Activated T-cell treated with anti-CD3 and anti-CD28 coated beads, Interleukin-2, amount 50 U/mL, for 48 hours (primary cell): ENCODE data around the gene MACROD2.

Experiments used
- DNase-seq, 2 experiments: peaks; one replicate each; pipeline ENCODE4 v3.0.0-alpha.2; 2020

MACROD2 gene

DNA sequence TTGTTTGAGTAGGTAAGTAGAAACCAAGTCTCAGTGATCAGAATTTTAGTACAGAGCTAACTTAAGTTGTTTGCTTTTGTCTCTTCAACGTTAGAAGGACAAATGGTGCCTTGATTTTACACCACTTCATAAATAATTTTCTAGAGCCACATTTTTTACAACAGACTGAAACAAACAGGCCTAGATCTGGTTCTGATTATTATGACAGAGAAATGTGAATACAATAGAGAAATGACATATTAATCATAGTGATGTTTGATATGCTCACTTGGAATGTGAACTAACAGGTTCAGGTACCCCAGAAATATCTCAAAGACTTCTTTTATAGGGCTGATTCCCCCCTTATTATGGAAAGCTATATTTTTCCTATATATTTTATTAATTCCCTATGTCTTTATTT, 1817.4 kb downstream of the MACROD2 start:
- no peak for DNase-seq

DNA sequence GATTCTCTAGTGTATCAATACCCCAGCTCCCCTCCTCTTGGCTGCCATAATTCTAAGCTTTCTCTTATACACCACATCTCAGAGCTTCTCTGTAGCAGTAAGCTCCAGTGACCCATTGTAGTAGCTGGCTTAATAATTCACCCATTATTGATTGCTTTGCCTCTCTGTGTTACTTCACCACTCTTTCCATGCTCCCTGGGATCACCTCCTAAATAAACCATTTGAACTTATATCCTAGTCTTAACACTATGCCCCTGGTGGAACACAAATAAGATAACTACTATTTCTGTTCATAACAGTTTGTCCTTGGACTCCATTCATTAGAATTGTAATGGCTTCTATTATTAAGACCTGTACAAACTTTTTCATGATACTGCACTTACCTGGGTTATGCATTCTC, 1819.0 kb downstream of the MACROD2 start:
- no peak for DNase-seq

DNA sequence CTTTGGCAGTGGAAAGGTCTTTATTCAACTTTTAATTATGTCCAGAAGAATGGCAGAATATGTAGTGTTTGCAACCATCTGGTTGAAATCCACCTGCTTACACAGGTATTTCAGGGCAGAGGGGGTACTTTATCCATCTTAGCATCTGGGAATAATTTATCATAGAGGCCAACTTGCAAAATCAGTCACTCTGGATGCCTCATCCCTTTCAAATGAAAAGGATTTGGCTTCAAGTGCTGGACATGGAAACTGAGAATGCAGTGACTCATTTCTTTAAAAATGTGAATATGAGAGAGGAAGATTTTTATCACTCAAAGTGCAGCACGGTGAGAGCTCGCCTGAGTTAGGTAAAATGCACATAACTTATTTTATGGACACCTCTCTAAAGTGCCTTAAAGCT, 1819.6 kb downstream of the MACROD2 start:
- no peak for DNase-seq

DNA sequence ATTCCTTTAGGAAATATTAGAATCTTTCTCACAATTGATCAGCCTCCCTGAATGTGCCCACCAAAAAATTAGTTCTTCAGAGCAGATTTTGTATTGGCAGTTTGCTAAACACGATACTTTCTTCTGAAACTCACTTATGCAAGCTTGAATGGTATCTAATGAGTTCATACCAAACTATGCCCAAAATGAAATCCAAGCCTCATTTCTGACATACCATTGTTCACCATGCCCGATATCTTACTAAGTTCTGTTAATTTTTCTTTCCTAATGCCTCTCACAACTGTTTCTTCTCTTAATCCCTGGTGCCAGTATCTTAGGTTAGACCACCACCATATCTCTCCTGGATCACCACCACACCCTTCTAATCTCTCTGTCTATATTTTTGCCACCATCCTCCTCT, 1822.0 kb downstream of the MACROD2 start:
- DNase-seq, result no peak

DNA sequence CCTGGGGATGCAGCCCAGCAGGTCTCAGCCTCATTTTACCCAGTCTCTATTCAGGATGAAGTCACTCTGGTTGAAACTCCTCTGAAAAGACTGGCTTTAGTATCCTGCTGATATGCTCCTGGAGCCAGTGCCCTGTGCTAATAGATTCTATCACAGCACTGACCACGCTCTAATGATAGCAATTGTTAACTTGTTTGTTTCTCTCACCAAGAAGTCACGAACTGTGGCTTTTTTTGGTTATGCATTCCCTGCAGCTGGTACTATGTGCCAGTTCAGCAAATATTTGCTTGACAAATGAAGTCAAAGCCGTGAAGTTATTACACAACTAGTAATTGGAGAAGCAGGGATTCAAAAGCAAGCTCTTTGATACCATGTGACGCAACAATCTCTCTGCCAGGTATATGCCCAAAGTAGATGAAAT, 1823.3 kb downstream of the MACROD2 start:
- no peak for DNase-seq

DNA sequence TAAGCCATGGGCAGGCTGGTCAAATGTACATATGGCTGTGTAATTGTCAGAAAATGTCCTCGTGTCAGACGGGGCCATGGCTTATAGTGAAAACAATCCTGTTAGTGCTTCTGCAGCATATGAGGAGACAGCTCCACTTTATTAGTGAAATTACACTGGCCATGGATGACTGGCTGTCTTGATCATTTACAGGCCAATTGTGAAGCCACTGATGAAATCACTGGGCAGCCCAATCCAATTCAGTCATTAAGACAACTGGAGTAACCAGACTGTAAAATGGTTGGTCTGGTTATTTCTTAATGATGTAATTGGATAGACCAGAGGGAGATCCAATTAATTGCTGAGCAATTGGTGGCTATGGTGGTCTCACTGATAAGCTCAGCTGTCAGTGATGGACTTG, 1828.4 kb downstream of the MACROD2 start:
- DNase-seq, result no peak

DNA sequence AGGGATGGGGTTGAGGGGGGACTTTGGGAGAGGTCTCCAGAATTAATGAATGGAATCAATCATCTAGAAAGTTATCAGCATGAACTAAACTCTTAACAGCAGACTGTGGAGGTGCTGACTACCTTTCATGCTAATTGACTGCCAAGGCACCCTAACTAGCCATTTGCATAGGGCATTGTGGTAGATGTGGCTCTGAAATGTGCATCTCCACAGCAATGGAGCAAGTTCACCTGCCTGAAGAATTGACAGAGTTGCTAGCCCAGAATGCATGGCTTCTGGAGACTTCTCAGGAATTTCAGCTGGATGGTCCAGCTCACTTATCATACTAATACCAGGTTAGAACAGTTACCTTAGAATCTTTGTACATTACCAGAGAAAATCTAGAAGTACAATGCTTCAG, 1832.3 kb downstream of the MACROD2 start:
- DNase-seq, result no peak

DNA sequence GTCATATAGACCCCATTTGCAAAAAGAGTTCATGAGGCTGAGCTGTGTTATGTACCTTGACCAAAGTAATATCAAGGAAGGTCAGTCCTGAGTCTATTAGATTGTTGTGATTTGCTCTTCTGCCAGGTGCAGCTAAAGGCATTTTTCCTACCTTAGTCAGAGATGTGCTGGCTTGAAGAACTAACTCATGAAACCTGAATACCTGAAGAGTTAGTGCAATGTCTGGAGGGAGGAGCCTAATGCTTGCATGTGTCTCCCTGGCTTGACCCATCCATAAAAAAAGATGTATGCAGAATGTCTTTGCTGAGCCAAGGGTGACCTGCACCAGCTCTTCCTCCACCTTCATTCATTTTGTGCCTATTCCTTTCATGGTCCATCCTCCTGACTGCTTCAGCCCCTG, 1835.9 kb downstream of the MACROD2 start:
- DNase-seq, result no peak

DNA sequence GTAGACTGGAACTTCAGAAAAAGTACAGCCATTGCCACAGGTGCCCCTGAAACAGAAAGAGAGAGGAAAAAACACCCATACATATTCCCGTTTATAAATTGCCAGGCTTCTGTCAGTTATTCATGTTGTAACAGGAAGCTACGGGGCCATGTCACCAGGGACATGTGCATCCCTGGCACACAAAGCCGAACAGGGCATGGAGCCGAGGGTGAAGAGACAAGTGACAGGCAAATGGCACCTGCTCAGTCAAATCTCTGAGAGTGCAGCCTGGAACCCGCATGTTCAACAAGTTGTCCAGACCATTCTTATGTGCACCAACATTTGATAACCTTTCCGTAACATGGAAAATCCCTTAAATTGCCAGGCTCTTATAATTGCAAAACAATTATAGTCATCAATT, 1837.2 kb downstream of the MACROD2 start:
- DNase-seq, result no peak

DNA sequence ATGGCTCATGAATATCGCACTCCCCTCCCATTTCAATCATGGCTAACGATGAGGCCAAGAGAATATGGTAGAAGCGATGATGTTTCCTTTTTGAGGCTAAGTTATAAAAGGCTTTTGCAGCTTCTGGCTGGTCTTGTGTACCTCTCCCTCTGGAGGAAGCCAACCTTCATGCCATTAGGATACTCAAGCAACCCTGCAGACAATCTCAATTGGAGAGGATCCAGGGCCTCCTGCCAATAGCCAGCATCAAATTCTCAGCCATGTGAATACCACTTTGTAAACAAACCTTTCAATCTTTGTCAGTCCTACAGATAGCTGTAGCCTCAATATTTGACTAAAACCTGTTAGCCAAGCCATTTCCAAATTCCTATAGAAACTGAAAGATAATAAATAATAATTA, 1839.5 kb downstream of the MACROD2 start:
- no peak for DNase-seq

DNA sequence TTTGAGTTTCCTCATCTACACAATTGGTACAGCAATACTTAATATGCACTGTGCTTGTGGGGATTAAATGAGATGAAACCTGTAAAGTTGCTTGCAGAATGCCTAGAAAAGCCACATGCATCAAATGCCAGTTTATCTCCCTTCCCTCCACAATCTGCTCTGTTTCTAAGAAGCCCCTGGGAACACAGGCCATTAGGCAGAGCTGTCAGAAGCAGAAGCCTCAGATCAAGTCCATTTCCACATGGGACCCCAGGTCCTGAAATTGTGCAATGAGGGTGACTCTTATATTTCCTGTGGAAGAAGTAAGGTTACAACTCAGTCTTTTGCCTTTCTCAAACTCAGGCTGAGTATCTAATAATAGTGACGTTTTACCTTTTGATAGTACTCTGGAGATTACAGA, 1840.5 kb downstream of the MACROD2 start:
- no peak for DNase-seq

DNA sequence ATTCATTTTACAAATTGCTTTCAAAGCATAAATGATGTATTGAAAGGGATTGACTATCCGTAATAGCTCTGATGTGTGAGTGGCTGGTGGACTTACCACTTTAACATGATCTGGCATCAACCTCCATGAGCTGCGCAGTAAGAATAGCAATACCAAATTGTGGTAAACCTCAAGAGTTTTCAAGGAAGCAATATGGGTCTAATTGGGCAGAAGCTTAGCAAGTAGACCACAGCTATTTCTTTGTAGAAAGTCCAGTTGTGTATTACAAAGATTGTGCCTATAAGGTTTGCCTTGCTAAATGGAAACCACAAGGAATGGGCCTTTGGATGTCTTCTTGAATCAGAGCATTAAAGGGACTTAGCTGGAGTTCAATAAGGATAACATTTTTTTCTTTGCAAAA, 1841.3 kb downstream of the MACROD2 start:
- no peak for DNase-seq

DNA sequence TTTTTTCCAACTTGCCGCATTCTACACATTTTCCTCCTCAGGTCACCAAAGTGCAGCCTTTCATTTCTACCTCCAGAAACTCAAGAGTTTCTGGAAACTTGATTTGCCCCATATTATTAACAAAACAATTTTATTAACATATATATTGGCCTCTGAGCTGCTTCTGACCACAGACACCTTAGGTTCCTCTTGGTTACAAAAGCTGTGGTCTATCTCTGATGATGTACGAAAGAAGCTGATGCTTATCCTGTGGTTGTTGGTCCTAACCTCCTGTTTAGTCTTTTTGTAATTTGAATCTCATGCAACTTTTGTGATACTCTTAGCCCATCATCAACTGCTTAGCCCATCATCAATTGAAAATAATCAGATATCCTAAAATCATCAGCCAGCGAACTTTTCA, 1842.2 kb downstream of the MACROD2 start:
- DNase-seq, result no peak

DNA sequence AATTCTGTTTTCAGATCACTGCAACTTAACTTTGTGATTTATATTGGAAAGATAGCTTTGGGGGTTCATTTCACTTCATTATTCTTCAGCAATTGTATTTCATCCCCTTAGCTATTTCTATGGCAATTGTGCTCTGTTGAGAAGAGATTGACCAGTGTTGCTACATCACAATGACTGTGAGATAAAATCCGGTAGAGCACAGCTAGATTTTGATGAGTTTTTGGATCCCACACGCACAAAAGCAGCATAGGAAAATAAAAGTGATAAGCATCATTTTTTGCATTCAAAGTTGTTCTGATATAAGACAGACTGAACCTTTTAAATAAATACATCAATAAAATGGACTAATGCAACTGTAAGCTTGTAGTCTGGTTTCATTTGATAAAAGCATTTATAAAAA, 1843.2 kb downstream of the MACROD2 start:
- no peak for DNase-seq

DNA sequence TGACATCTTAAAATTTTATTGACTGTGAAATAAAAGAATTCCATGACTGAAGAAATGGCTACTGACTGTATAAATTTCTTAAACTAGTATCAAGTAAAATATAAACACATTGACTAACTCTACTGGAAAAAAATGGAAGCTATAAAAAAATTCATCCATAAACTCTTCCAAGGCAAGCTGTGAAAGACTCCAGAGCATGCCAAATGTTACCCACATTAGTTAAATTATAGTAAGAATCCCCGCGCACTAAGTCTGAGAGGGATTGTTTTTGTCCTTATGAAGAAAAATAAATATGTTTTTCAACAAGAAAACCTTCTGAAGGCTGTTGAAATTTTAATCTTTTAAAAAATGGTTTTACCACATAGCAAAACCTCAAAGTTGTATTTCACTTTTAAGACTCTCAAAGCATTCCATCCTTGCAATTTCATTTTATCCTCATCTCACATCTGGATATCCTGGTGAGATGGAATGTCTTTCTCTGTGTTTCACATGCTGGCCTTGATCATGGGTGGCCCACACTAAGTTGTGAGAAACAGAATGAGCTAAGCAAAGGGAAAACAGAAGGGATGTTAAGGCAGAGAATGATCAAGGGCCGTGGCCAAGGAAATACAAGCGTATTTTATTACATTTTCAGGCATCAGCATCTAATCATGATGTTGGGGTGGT, 1845.5 kb downstream of the MACROD2 start:
- no peak for DNase-seq

DNA sequence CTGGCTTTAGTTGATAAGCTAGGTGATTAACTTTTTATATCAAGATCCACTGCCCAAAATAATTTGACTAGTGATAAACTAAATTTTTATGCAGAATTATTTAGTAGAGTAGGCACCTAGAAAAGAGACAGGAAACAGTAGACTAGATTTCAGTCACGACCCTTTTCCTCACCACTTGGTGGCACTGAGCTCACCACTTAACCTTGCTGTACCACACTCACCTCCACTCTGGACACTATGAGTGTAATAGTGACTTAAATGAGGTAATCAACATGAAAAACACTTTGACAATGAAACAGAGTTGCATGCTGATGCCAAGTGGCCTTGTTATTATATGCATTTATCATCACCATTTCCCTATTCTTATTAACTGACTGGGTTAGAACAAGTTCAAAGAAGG, 1847.6 kb downstream of the MACROD2 start:
- DNase-seq, result no peak

DNA sequence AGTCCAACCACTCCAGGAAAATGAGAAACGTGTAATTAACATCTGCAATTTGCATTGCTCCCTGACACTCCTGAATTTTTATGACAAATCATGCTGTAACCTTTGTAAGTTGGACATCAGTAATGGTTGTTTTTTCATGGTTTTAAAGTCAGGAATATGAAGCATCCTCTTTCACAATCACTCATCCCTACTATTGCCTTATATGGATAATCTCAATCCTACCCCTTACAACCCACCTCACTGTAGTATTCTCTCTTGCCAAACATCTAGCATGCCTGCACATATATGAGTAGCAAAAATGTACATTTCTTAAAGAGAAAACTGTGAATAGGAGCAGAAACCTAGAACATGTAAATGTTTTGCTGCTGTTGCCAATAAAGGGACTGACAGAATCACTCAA, 1848.5 kb downstream of the MACROD2 start:
- DNase-seq, result no peak

DNA sequence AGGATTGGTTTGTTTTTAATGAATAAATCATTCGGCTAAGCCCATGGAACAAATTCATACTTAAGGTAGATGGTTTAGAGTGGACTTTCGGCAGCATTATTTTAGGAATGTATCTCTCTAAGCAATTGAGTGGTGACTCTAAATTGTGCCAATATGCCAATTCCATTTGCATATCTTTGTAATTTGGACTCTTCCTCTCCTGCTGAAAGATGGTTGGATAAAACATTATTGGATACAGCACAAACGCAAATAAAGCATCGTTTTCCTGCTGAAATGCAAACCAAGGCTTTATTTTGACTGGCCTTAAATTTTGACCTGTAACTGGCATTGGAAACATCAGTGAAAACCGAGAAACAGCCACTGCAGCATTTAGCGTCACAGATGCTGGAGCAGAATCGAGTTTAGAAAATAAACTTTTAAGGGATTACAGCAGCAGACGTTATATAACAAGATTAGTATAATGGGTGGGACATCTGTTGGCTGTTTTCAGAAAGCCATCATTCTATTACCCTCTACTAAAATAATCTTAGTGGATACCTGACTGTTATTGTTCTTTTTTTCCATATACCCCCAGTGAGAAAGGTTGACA, 1852.0 kb downstream of the MACROD2 start:
- DNase-seq, result no peak

DNA sequence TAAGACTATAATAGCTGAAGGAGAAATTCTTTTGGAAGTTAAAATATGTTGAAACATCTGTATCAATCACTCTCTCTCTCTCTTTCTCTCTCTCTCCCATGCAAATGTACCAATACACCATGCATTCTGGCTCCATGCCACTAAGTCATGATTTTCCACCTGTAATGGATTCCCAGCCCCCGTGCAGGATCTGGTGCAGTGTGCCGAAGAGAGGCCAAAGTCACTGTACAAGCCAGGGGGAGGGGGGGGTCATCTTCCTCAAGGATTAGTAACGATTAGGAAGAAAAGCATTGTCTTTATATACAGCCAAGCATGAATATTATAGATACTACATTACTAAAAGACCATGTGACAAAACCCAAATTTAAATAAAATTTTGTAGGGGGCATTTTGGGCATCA, 1852.8 kb downstream of the MACROD2 start:
- DNase-seq, result no peak

DNA sequence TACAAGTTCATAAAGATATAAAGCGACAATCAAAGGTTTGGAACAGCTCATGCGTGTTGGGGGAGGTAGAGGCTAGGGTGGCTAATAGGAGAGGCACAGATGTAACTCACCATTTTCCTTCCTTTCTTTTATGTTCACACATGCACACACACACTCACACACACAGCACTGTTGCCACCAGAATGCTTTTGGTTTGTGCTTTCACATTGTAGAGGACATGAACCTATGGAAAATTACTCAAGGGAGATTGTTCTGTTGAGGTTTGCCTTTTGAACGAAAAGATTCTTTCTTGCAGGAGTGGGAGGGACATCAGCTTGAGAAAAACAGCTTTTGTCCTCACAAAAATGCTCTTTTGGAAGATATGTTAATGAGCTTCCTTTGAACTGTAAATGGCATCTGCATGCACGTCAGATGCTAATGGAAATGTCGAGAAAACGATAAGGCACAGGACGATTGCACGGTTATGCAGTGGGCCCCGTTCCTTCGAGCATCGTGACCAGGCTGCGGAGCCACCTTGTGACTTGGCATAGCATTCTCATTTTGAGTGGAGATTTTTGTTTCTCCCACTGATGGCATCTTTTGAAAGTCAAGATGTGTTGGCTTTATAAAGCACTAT, 1853.8 kb downstream of the MACROD2 start:
- no peak for DNase-seq

DNA sequence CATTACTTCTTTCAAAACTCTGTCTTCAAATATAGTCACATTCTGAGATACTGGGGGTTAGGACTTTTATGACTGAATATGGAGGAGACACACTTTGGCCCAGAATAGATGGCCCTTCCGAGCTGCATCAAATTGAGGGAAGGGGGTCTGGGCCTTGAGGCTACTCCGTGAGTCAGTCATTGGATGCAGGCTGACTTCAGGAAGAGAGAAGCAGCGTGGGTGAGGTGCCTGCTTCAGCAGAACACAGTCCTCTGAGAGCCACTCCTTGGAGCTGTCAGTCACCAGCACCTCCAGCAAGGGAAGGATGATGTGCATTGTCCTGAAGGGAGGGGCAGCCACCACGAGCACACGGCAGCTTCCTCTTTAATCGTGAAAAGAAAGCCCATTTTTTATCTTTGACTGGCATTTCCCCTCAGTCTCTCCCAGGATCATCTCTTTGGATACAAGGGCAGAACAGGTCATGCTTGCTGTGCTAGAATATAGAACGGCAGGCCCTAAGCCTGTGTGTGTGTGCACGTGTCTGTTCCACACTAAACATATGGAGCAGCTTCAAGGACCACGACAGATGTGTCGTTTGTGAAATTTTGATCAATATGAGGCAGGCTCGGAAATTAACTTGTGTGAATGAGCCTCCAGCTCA, 1856.4 kb downstream of the MACROD2 start:
- no peak for DNase-seq

DNA sequence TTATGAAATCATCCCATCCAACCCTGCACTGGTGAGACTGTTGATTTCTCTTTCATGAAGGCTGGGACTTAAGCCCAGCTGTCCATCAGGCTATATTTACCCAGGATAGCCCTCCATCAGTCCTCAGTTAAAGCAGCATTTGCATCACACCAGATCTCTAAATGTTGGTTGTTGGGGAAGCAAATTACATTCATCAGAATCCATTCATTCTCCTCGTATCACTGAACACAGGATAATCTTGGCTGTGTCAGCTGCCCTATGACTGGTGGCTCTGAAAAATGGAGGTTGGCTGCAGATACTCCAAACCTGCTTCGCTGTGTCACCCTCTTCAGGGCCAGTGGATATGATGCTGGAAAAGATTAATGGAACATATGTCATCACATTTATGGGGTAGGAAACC, 1859.6 kb downstream of the MACROD2 start:
- DNase-seq, result no peak

DNA sequence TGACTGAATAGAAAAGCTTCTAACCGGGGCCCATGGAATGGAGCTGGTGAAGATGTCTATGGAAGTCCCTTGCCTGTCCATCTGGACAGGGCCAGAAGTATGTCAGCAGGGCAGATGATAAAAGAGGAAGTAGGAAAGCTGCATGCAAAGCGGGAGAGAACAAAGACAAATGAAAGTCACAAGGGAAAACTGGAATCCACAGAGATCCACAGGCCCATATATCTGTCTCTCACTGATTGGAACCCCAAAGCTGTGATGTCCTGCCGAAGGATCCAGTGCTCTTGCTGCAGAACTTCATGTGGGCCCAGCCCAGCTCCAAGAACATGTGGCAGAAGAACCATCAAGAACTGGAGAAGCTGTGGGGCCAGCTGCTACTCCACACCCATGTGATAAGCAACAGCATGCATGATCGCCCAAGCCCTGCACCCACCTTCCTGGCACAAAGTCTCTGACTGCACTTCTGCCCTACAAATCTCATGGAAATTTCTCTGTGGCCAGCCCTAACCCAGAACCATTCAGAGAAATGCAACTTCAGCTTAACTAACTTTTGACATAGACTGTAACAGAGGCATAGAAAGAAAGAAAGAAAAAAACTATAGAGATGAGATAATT, 1862.0 kb downstream of the MACROD2 start:
- DNase-seq, result no peak

DNA sequence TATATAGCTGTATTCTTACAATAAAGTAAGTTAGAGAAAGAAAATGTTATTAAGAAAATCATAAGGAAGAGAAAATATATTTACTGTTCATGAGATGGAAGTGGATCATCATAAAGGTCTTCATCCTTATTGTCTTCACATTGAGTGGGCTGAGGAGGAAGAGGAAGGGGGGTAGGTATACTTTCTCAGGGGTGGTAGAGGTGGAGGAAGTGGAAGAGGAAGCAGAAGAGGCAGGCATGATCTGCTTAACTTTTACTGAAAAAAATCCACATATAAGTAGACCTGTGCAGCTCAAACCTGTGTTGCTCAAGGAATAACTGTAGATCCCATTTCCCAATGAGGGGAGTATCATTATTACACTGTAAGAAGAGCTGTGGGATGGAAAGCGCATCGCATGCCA, 1863.7 kb downstream of the MACROD2 start:
- DNase-seq, result no peak
